DMS79 (cell line): ENCODE measurements around the gene CREBL2.
A peak's percentile ranks its signal among the peaks of the same experiment; 100 is the strongest.
"Not testable (repeated sequence)": the region's sequence is repeated elsewhere in the genome, so short reads cannot be mapped to it uniquely, and the experiment has no call there.

Source experiments
- DNase-seq: peaks from one replicate; lab custom pipeline; 2025; lab: John Stamatoyannopoulos, UW

The CREBL2 gene

GRCh38 chr12:12598864-12599263, 12.8 kb upstream of the CREBL2 start:
- DNase-seq: no peak

- no peak for DNase-seq
Measured at GRCh38 chr12:12599750-12600643, 11.7 kb upstream of the CREBL2 start.

- DNase-seq: no peak
Measured at GRCh38 chr12:12600659-12601058, 11.0 kb upstream of the CREBL2 start.

GRCh38 chr12:12604740-12605139, 6.9 kb upstream of the CREBL2 start:
- DNase-seq: no peak

- DNase-seq: no peak
Measured at GRCh38 chr12:12606781-12607589, 4.7 kb upstream of the CREBL2 start.

GRCh38 chr12:12608557-12608957, 3.1 kb upstream of the CREBL2 start:
- DNase-seq: no peak

GRCh38 chr12:12609692-12610091, 2.0 kb upstream of the CREBL2 start:
- no peak for DNase-seq

GRCh38 chr12:12610711-12611110, 965 bp upstream of the CREBL2 start:
- no peak for DNase-seq

- DNase-seq: peak; percentile 25
Measured at GRCh38 chr12:12612358-12612757, 682 bp downstream of the CREBL2 start.

- no peak for DNase-seq
Measured at GRCh38 chr12:12613344-12613743, 1.7 kb downstream of the CREBL2 start.

- no peak for DNase-seq
Measured at GRCh38 chr12:12614342-12614741, 2.7 kb downstream of the CREBL2 start.

GRCh38 chr12:12616512-12617310, 5.0 kb downstream of the CREBL2 start:
- no peak for DNase-seq

- not testable (repeated sequence) for DNase-seq
Measured at GRCh38 chr12:12618064-12618463, 6.4 kb downstream of the CREBL2 start.

- DNase-seq: no peak
Measured at GRCh38 chr12:12620730-12621315, 9.1 kb downstream of the CREBL2 start.

GRCh38 chr12:12622418-12622817, 10.7 kb downstream of the CREBL2 start:
- no peak for DNase-seq

GRCh38 chr12:12624498-12624992, 12.9 kb downstream of the CREBL2 start:
- no peak for DNase-seq

- no peak for DNase-seq
Measured at GRCh38 chr12:12626471-12626870, 14.8 kb downstream of the CREBL2 start.

- no peak for DNase-seq
Measured at GRCh38 chr12:12627308-12627827, 15.7 kb downstream of the CREBL2 start.

- DNase-seq: no peak
Measured at GRCh38 chr12:12628013-12628412, 16.3 kb downstream of the CREBL2 start.

- no peak for DNase-seq
Measured at GRCh38 chr12:12630850-12631249, 19.2 kb downstream of the CREBL2 start.

- no peak for DNase-seq
Measured at GRCh38 chr12:12635651-12636050, 24.0 kb downstream of the CREBL2 start.
